GM19023 (cell line): Measurements from ENCODE around the gene DENND1A.

Experiments
- ATAC-seq: cut with Tn5 transposase; IDR thresholded peaks from one replicate; pipeline ENCODE4 v1.9.1; 2021; ENCODE audit warnings: mild to moderate bottlenecking, moderate library complexity; ENCODE audit not compliant: unreplicated experiment

DENND1A gene

DNA sequence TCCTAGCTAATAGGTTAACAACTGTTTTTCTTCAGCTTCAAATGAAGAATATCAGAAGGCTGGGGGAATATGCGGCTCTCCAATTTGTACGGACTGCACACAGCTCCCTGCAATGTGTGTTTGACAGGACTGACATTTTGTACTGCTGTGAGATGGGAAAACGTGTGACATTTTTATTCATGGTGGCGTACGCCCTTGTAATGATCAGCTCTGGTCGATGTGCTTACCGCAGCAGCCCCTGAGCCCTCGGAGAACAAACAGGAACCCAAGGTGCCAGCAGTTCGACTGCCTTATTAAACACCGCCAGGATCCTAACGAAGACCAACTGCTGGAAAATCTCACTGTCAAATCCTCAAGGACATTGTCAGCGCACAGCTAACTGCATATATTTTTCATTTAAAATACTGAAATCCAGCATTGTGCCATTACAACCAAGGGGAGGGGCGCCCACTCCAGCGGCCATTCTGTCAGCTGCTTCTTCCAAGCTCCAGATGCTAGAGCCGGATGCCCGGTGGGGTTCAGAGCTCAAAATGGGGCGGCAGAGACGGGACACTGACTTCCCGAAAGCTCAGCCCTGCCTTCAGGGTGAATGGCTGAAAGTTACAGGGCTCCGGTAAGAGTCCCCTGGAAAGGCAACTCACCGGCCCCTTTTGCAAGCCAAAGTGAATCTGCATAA lies 507.2 kb downstream of the DENND1A start:
- no peak for ATAC-seq

DNA sequence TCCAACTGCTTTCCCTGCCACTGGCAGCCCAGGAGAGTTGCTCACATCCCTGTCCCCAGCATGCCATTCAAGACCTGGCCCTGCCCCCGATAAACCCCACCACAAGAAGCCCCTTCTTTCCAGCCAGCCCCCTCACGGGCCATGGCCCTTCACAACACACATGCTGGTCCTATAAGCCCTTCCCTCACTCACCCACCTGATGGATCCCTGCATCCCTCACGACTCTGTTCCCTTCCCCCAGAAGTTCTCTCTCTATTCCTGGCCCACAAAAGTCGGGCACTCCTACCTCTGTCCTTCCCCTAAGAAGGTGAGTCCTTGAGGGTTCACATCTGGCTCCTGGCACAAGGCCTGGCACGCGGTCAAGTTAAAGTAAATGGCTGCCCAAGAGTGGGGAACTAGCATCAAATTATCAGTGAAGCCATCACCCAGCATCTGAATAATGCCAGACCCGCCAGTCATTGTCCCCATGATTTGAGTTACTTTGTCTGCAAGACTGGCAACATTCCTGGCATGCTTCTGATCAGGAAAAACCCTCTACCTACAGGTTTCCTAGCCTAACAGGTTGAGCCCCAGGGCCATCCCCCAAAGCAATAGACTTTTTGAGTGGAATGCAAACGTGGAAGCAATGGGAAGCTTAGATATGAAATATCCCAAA lies 508.0 kb downstream of the DENND1A start:
- no peak for ATAC-seq

DNA sequence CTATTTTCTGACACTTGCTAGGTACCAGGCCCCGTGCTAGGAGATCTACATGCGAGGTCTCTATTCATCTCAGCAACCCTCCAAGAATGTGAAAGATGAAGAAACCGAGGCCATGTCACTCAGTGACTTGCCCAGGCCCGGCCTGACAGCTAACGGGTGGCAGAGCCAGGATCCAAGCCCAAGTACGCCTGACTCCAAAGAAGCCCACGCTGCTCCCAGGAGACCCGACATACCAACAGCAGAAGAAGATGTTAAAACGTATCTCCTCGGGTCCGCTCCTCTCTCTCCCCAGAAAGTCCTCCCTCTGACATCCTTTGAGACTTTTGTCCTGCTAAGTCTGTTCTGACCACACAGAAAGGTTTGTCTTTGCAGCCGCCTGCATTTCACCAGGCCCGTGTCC lies 508.7 kb downstream of the DENND1A start:
- no peak for ATAC-seq

DNA sequence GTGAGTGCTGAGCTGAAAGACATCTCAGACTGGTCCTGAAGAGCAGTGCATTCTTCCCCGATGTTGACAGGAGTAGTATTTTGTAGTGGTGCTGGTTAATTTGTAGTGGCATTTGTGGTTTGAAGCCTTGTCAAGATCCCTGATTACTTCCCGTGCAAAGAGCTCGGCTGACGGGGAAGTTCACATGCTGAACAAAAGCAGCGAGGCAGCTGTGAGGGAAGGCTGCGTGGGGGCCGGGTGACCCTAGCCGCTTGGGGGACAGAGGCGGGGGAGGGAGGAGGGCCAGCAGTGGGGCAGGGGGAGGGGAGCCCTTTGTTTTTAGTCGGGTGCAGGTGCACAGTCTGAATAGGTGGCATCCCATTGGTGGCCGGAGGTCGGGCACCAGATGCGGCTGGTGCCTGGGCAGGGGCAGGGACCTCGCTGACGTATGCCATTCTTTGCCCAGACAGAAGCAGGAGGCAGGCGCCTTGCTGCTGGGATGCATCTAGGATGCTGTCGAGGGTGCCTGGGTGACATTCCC lies 509.3 kb downstream of the DENND1A start:
- no peak for ATAC-seq

DNA sequence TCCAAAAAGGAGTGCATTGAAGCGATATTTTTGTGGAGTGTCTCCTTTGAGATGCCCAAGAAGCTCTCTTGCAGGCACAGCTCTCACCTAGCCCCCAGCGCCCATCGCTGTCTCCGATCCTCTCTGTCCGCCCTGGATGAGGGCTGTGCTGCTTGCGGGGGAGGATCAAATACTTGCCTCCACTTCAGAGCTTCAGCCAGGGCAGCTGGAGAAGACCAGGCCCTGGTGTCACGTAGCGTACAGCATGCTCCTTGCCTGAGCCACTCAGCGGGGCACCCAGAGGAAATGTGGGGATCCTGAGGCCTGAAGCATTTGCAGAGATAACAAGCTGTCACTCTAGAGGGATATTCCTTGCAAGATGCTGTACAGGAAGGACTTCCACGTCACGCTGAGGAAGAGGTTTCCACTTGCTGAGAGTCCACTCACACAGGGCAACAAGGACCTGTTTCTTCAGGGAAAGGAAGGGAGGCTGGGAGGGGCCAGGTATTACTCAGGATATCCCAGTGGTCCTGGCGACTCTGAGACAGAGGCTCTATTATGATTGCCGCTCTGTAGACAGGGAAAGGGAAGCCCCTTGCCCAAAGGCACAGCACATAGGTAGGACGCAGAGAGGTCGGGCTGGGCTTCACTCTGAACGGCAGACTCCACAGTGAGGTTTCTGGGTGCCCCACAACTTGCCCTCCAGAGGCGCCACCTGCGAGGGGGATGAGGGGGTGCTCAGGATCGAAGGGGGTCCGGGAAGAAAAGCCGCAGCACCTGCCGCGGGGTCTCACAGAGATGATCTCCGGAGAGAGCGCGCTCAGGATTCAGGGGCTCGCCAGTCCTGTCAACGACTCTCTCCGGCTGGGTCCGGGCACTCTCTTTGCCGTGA lies 510.0 kb downstream of the DENND1A start:
- no peak for ATAC-seq

DNA sequence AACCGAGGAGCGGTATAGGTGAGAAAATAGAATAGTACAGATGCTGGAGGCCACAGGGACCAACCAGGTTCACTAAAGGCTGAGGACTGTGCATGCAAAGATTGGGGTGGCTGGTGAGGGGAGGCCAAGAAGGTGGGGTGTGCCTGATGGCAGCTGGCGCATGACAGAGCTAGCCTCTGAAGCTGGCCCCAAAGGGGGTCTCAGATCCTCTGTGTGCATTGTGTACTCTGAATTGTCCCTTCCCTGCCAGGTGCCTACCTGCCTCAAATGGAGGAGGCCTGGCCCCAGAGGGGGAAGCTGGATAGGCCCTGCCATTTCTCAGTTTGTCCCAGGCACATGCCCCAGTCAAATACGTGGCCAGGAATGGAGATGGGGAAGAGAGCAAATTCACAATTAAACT lies 510.8 kb downstream of the DENND1A start:
- ATAC-seq, result no peak

DNA sequence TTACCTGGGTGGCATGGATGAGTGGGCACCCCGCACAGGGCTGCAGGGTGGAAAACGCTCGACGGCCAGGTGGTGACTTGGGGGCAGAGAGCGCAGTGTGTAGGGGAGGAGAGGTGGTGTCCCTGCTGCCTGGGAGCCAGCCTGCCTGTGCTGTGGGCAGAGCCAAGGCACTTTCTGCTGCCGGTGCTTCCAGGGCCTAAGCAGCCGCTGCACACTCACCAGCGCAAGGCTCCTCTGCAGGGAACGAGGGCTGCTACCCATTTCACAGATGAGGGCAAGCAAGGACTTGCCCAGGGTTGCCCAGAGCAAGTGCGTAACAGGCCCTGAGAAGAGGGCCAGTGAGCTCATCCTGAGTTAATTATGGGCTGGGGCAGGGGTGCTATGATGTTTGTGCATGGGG lies 511.4 kb downstream of the DENND1A start:
- no peak for ATAC-seq

DNA sequence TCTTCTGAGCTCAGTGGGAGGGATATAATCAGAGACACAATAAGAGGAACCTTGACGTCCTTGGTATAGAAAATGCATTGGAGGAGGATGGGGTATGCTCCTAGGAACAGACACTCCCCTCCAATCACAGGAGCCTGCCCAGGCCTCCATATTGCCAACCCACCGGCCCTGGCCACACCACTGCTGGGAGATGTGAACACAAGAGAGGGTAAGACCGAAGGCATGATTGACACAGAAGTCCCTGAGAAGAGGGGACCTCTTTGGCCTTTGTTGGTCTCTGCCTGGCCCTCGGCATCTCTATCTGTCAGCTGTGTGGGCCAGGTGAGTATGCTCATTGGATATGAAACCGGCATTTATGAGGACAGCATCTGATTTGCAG lies 511.9 kb downstream of the DENND1A start:
- ATAC-seq, result no peak

DNA sequence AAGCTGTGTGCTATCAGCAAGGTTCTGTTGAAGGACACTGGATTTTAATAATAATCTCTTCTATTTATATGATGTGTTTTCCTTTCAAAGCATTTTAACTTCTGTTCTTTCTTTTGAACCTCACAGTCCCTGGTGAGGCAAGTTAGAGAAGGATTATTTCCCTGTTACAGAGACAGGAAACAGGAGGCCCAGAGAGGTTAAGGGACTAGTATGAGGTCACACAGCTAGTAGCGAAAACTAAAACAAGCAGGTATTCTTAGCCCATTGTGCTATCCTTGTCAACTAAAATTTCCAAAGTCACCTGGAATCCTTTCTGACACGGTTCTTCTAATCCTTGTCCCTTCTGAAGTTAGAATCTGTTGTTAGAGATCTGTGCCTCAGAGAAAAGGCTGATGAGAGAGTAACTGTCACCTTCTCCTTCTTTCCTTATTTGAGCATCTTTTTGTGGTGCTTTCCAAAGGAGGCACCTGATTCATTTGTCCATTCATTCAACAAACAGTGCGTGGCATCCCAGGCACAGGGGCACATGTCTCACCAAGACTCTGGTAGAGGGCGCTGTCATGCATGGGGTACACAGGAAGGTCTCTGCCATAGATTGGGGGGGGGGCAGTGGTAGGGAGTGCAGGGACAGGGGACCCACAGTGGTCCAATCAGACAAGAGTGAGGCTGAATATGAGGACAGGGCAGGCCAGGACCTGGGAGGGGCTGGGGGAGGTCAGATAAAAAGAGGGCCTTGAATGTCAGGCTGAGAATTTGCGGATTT lies 512.5 kb downstream of the DENND1A start:
- no peak for ATAC-seq

DNA sequence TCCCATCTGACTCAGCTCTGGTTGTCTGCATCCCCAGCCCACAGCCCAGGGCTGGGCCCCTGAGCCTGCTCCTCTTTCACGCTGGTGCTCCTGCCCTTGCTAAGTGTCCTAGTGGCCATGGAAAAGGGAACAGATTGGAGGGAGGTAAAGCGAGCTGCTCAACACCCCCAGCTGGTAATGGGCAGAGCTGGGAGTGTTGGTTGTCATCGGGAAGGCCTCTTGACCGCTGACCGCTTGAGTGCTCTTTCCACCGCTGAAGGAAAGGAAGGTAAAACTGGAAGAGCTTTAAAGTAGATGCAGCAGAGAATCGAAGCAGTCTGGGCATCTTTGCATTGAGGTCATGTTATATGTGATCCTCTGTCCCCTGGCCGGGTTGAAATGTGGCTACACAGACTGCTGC lies 513.8 kb downstream of the DENND1A start:
- ATAC-seq, result no peak

DNA sequence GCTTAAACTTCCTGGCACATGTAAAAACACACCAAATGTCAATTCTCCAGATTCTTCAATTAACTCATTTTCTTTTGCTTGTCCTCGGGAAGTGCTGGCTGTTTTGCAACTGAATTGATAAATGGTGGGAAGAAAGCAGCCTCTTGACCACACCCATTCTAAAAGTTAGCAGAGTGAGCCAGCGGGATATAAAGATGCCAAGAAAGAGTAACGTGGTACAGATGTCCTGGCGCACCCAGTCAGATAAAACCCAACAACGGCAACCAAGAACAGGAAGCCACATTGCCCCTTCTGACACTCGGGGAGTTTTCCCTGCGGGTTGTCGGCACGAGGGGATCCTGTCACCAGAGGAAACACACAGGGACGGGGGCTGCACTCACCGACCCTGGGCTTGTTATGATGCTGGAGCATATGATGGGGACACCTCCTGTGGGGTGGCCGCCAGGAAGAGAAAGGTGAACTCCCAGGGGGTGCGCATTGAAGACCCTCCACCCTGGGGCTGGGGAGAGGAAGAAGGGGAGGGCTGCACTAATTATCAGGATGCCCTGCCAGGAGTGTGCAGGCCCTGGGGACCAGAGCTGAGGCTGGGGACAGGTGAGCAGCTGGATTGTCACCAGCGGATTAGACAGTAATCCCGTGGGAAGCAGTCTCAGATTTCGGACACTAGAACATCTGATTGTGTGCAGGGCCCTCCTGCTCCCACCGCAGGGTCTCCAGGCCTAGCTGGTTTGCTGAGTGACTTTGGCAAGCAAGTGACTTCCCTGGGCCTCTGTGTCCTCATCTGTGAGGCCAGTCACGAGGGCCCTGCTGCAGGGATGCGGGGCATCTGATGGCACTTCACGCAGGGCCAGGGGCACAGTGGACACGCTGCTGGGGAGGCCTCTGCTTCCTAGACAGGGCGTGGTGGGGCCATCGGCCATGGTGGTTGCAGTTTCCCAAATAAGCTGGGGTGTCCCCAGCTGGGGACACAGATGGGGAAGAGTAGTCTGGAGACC lies 514.7 kb downstream of the DENND1A start:
- no peak for ATAC-seq

DNA sequence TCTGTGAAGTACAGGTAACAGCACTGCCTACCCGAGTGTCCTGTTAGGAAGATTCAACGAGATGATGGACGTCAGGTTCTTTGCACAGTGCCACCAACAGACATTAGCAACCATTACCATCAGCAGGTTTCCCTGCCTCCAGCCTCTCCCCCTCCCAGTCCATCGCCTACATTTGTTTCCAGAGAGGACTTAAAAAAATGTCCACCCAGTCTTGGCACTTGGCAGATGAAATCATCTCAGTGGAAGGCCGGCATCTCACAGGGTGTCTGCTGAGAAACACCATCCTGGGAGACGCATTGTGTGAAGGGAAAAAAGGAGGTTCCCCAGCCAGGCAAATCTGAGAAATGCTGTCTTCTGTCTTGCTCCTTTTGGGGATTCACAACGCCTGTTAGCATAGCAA lies 515.7 kb downstream of the DENND1A start:
- ATAC-seq, result no peak

DNA sequence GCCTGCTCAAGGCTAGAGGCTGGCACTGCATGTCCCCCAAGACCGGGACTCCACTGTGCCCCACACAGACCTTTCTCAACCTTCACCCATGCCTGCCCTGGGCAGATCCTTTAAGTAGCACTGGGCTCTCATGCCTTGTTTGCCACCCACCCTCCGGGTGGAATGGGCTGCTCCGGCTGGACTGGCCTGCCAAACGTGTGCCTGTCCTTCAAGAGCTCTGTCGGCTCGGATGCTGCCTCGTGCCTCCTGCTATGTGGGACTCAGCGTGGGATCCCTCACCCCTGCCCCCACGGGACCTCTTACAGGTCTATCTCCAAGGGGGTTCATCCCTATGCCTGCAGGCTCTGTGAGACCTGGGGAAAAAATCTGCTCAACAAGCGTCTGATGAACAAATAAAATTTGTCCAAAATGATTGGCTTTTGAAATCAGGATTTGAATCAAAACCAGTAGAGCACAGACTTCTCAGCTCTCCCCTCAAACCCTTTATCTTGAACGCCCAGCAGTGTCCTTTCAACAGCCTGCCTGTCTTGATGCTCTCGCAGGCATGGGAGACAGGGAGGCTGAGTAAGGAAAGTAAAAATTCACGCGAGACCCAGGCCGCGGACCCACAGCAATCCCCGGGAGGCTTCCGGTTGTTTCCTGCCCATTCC lies 517.6 kb downstream of the DENND1A start:
- no peak for ATAC-seq

DNA sequence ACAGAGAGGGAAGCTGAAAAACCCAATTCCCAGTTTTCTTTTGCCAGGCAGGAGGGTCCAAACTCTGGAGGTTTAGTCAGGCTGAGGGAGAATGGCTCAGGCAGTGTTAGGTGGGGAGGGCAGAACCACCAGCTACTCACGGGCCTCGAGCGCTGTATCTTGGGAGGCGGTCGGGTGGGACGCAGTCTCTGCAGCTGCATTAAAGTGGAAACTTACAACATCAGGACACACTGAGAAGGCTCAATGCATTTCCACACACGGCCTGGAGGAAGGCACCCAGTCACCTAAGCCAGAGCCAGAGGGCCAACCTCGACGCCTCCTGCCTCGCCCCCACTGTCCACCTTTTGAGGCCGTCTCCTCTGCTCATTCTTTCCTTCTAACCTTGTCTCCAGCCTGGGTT lies 518.3 kb downstream of the DENND1A start:
- ATAC-seq, result no peak

DNA sequence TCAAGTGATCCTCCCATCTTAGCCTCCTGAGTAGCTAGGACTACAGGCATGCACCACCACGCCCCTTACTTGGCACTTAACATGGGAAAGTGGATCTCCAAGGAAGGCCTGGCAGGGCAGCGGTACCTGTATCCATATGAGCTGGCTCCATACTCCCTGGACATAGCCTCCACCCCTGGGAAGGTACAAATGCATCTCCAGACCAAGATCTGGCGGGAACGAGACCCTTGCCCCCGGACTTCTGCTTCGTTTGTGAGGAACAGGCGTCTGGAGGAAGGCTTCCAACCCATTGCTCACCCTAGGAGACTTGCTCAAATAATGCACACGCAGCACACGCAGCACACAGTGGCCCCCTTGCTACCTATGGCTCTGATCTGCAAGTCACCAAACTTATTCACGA lies 518.7 kb downstream of the DENND1A start:
- no peak for ATAC-seq

DNA sequence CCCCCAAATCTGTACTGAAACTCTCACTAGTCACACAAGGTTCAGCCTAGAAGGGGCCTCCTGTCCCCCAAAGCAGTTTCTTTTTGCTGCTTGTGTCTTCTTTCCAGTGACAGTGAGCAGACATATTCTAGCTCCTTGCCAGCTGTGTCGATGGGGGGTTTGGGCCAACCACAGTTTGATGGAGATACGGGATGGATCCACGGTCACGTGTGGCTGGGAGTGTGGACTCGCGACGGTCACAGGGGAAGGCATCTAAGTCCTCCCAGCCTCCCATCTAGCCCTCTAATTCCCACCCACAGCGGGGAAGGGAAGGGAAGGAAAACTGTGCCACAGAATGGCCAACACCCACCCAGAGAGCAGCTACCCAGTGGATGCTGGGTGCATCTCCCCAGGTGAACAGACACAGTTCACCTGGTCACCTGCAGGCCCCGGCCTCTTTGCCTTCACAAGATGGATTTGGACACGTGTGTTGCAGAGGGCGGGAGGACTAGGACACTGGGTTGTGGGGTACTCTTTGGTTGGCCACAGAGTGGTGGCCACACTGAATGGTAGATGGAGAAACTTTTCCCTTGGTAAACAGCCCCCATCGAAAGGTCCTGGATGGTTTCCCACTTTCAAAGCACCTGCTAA lies 519.5 kb downstream of the DENND1A start:
- ATAC-seq, result no peak

DNA sequence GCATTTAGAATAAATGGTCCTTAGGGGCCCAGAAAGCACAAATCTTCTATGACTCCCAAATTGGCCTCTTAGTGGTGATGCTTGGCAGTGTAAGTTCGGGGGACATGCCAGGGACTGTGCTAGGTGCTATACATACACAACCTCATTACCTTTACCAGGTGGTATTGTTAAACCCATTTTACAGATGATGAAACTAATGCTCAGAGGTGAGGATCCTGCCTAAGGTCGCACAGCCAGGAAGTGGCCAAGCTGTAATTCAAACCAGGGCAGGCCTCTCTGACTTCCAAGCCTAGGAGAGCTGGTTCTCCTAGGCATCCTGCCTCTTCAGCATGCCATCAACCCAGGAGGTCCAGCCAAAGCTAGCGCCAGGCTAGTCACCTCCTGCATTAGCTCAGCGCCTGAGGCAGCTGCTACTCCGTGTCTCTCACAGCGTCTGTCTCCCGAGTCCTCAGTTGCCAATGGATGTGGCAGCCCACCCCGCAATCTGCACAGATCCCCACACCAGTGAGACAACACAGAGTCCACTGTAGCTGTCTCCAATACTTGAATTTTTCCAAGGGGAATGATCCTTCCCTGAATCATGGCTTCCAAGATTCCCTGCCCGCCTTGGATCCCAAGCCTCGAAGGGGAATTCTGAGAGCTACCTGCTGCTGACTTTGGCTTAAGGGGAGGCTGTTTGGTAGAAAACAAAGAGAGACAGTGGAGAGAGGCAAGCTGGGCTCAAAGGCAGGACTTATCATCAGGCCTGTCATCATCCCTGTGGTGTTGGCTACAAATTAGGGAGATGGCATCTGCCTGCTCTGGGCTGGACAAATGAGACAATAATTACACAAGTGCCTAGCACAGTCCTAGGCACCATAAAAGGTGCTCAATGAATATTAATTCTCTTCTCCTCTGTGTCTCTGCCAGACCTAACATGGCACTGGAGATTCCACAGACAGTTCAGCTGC lies 521.3 kb downstream of the DENND1A start:
- no peak for ATAC-seq
